Measurements from ENCODE around the gene INTS6L.
"Not testable (repeated sequence)": the region's sequence is repeated elsewhere in the genome, so short reads cannot be mapped to it uniquely, and the experiment has no call there.

INTS6L gene

GRCh38 chrX:135624408-135625204, 104.1 kb downstream of the INTS6L start:
- not testable (repeated sequence) for DNase-seq

- DNase-seq: no peak
Observed at GRCh38 chrX:135625995-135626394, 105.5 kb downstream of the INTS6L start.

- DNase-seq: no peak
Observed at GRCh38 chrX:135629342-135629741, 108.9 kb downstream of the INTS6L start.
